Endodermal cell (in vitro differentiated cells): ENCODE measurements around the gene MARCHF3. TPM values are rescaled to one million over a fixed set of nuclear protein-coding genes. Genes with fewer than 3 reads are reported as not detected.
"Not testable (repeated sequence)": the region's sequence is repeated elsewhere in the genome, so short reads cannot be mapped to it uniquely, and the experiment has no call there.

Experiments used
- DNase-seq: peaks from one replicate; pipeline ENCODE4 v3.0.0-alpha.2; 2017
- H3K27ac ChIP-seq: 2 replicates; pipeline ENCODE4 v1.5.1; 2013; ENCODE audit warnings: mild to moderate bottlenecking, low read depth, low read length, moderate library complexity
- H3K27me3 ChIP-seq: 2 replicates; pipeline ENCODE4 v1.6.1; 2013; ENCODE audit warnings: mild to moderate bottlenecking, low read length, moderate library complexity; ENCODE audit not compliant: insufficient read depth, control insufficient read depth, poor library complexity, severe bottlenecking
- H3K36me3 ChIP-seq: 2 replicates; pipeline ENCODE4 v1.7.0; 2013; ENCODE audit warnings: mild to moderate bottlenecking, low read length, moderate library complexity; ENCODE audit not compliant: control insufficient read depth, insufficient read depth
- H3K4me1 ChIP-seq: one replicate; pipeline ENCODE4 v1.7.0; 2013; ENCODE audit warnings: low read length; ENCODE audit not compliant: control insufficient read depth, insufficient read depth
- H3K4me3 ChIP-seq: 2 replicates; pipeline ENCODE4 v1.5.1; 2013; ENCODE audit warnings: mild to moderate bottlenecking, low read length, moderate library complexity
- H3K9ac ChIP-seq: 2 replicates; pipeline ENCODE4 v1.6.1; 2013; ENCODE audit warnings: mild to moderate bottlenecking, low read length, moderate library complexity; ENCODE audit not compliant: poor library complexity, severe bottlenecking; ENCODE audit errors: extremely low read depth
- H3K9me3 ChIP-seq: 2 replicates; pipeline ENCODE4 v1.6.1; 2013; ENCODE audit warnings: mild to moderate bottlenecking, low read length, moderate library complexity; ENCODE audit not compliant: control insufficient read depth
- H3K27ac Mint-ChIP-seq: 2 replicates; pipeline ENCODE4 v1.8.0; 2020; ENCODE audit warnings: mixed read lengths
- H3K27me3 Mint-ChIP-seq: 2 replicates; pipeline ENCODE4 v1.8.0; 2021; ENCODE audit warnings: mild to moderate bottlenecking, mixed read lengths; ENCODE audit not compliant: insufficient read depth
- H3K36me3 Mint-ChIP-seq: 2 replicates; pipeline ENCODE4 v1.8.0; 2020; ENCODE audit warnings: low read depth, mixed read lengths
- H3K4me1 Mint-ChIP-seq: 2 replicates; pipeline ENCODE4 v1.8.0; 2020; ENCODE audit warnings: mixed read lengths
- H3K4me3 Mint-ChIP-seq: 2 replicates; pipeline ENCODE4 v1.8.0; 2020; ENCODE audit warnings: mild to moderate bottlenecking, moderate library complexity, mixed read lengths
- H3K9me3 Mint-ChIP-seq: 2 replicates; pipeline ENCODE4 v1.8.0; 2020; ENCODE audit warnings: mild to moderate bottlenecking, mixed read lengths
- CTCF ChIP-seq: fragments of 200-600 bp; sonication (generic); conservative IDR thresholded peaks from 2 replicates; pipeline ENCODE4 v1.5.0; 2021; ENCODE audit warnings: antibody characterized with exemption, mild to moderate bottlenecking
- WGBS, 2 experiments: methylation state at CpG; one replicate each; pipeline versions ENCODE4 v1.1.5 to v1.1.7; 2013; ENCODE audit warnings: missing lambda C conversion rate in 2 of 2, mixed read lengths in 1 of 2; ENCODE audit not compliant: insufficient coverage in 1 of 2, insufficient read length in 1 of 2; 5-methylcytosine and 5-hydroxymethylcytosine counted together
- total RNA-seq, 2 donors: library from RNA; stranded (reverse); fragmentation: NEBNext Ultra II Directional in 1 of 2; extraction: Animal tissue kit (Norgen Biotek cat#: 25700) in 1 of 2; gene quantifications; 2 replicates in 1 of 2; 3 replicates in 1 of 2; pipeline ENCODE4 v1.2.1, GENCODE V29; 2021

The MARCHF3 gene
- total RNA-seq, 2 donors from 2014 or later, result 4.4 to 11.3 TPM

- Histone ChIP-seq H3K27ac (no peak overlapping the region), H3K9ac (no peak overlapping the region), H3K4me3 (no peak overlapping the region), H3K36me3 (no peaks in the 10 kb centered on the region), H3K27me3 (peaks cover 16% of the 10 kb centered on the region), H3K4me1 (no peaks in the 10 kb centered on the region), H3K9me3 (peaks cover 7% of the 10 kb centered on the region)
- peaks cover 14% of the 10 kb centered on the region for H3K27me3 Mint-ChIP-seq
- peaks cover 6% of the 10 kb centered on the region for H3K4me1 Mint-ChIP-seq
- H3K4me3 Mint-ChIP-seq, result no peak overlapping the region
- peaks cover 20% of the 10 kb centered on the region for H3K9me3 Mint-ChIP-seq
- no peak for TF ChIP-seq CTCF
- peaks cover 39% of the 10 kb centered on the region for H3K36me3 Mint-ChIP-seq
- no peak for DNase-seq
- no peak overlapping the region for H3K27ac Mint-ChIP-seq
- WGBS, 2 experiments, result 90 to 94% methylated on average over 3 of the region's 3 CpGs
Observed at GRCh38 chr5:127055880-127056653, 25.7 kb upstream of the MARCHF3 start.

GRCh38 chr5:127053551-127053950, 23.2 kb upstream of the MARCHF3 start:
- H3K36me3 ChIP-seq, H3K9me3 ChIP-seq, H3K4me1 Mint-ChIP-seq, DNase-seq, H3K4me3 ChIP-seq, H3K27ac Mint-ChIP-seq, H3K4me1 ChIP-seq, H3K27ac ChIP-seq, H3K4me3 Mint-ChIP-seq, H3K9ac ChIP-seq: not testable (repeated sequence)
- Mint-ChIP-seq H3K9me3 (peaks cover 20% of the 10 kb centered on the region), H3K36me3 (peaks cover 36% of the 10 kb centered on the region), H3K27me3 (peaks cover 14% of the 10 kb centered on the region)
- peaks cover 26% of the 10 kb centered on the region for H3K27me3 ChIP-seq
- 93 to 96% methylated on average over 4 to 6 of the region's 6 CpGs for WGBS, 2 experiments

- H3K27ac ChIP-seq, result no peak overlapping the region
Observed at GRCh38 chr5:127053049-127053448, 22.7 kb upstream of the MARCHF3 start.

More at GRCh38 chr5:127053049-127053448, 22.7 kb upstream of the MARCHF3 start:
- Mint-ChIP-seq H3K4me1 (no peaks in the 10 kb centered on the region), H3K27ac (no peak overlapping the region), H3K27me3 (peaks cover 18% of the 10 kb centered on the region), H3K36me3 (peaks cover 33% of the 10 kb centered on the region), H3K4me3 (no peak overlapping the region), H3K9me3 (peaks cover 20% of the 10 kb centered on the region)
- H3K4me1 ChIP-seq, result no peaks in the 10 kb centered on the region
- no peak for TF ChIP-seq CTCF
- no peaks in the 10 kb centered on the region for H3K36me3 ChIP-seq
- H3K9me3 ChIP-seq, result peaks cover 7% of the 10 kb centered on the region
- H3K4me3 ChIP-seq, result no peak overlapping the region
- peaks cover 31% of the 10 kb centered on the region for H3K27me3 ChIP-seq
- DNase-seq, result no peak
- H3K9ac ChIP-seq, result no peak overlapping the region
- 98 to 100% methylated on average over 1 of the region's 3 CpGs for WGBS, 2 experiments
